HG03354 (cell line): Measurements from ENCODE around the gene PCYT1B.
"Not testable (repeated sequence)": the region's sequence is repeated elsewhere in the genome, so short reads cannot be mapped to it uniquely, and the experiment has no call there.

Source experiments
- ATAC-seq: cut with Tn5 transposase; IDR thresholded peaks from one replicate; pipeline ENCODE4 v1.9.1; 2021; ENCODE audit warnings: mild to moderate bottlenecking; ENCODE audit not compliant: unreplicated experiment, poor library complexity, severe bottlenecking

Gene PCYT1B

GRCh38 chrX:24647257-24648058 lies at the start of gene PCYT1B:
TSS of gene PCYT1B (minus strand) at chrX:24647347. CDS start at chrX:24647105, 242 bp downstream.
- peak; percentile 90 for ATAC-seq

DNA sequence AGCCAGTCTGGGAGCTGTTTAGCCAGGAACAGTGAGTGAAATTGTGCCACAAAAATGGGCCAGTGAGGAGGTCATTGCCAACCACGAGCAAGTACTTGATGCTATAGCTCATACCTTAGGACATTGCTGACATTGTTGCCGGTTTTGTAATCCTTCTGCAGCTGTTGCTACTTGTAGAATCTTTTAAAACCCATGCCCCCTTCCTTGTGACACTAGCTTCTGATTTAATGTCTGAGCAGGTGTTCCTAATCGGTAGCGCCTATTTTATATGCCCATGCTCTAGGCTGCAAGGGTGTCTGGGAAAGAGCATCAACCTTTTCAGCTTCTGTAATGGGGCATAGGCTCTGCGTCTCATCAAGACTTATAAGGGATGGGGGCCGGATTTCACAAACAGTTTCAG lies 49.1 kb upstream of the PCYT1B start:
- no peak for ATAC-seq

GRCh38 chrX:24694825-24695224 lies 47.7 kb upstream of the PCYT1B start:
- no peak for ATAC-seq

- peak; percentile 96 for ATAC-seq
These were observed 46.5 kb upstream of the PCYT1B start, which contains the start of gene POLA1 for GRCh38 chrX:24693453-24694202. TSS of gene POLA1 (plus strand) at chrX:24693918. CDS start at chrX:24693962, 44 bp downstream.

- ATAC-seq, result no peak
These were observed 45.2 kb upstream of the PCYT1B start for GRCh38 chrX:24692305-24692704.

- ATAC-seq, result no peak
These were observed 36.9 kb upstream of the PCYT1B start for GRCh38 chrX:24684048-24684447.

DNA sequence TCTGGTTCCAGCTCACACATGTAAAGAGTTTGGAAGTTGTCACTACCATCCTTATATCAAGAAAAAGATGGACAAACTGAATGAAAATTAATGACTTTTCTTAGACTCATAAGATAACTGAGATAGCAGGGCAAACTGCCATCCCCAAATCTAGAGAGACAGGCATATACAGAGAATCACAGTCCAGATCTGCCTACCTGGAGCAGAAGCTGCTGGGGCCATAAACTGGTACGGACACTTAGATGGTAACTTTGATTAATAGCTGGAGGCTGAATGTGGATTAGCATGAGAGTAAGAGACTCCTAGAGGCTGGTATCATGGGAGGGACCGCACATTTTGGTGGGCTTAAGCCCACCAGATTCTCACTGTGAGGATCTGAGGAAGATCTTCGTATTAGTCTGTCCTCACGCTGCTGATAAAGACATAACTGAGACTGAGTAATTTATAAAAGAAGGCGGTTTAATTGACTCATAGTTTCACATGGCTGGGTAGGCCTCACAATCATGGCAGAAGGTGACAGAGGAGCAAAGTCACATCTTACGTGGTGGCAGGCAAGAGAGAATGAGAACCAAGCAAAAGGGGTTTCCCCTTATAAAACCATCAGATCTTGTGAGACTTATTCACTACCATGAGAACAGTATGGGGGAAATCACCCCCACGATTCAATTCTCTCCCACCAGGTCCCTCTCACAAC lies 35.7 kb upstream of the PCYT1B start:
- no peak for ATAC-seq

DNA sequence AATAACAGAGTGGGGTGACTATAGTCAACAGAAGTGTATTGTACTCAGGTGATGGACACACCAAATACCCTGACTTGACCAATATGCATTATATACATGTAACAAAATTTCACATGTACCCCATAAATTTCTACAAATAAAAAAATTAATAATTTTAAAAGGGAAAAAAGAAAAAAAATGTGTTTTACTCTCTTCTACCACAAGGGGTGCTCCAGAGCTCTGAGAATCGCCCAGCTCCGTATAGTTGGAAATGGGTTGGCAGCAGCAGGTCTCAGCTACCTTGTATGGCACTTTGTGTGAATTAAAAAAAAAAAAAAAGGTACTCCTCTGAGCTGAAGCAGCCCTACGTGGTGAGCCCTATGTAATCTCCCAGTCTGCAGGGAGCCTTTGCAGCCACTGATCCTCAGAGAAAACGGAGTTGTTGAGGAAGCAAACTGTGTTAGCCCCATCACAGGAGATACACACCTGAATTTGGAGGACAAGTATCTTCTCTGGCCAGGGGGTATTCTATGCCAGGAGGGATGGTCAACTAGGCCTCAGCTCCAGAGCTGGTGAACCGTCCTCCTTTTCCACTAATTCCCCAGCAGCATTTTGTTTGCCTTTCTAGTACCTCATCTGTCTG lies 29.4 kb upstream of the PCYT1B start:
- ATAC-seq, result peak; percentile 72

GRCh38 chrX:24673424-24673823 lies 26.3 kb upstream of the PCYT1B start:
- ATAC-seq, result no peak

DNA sequence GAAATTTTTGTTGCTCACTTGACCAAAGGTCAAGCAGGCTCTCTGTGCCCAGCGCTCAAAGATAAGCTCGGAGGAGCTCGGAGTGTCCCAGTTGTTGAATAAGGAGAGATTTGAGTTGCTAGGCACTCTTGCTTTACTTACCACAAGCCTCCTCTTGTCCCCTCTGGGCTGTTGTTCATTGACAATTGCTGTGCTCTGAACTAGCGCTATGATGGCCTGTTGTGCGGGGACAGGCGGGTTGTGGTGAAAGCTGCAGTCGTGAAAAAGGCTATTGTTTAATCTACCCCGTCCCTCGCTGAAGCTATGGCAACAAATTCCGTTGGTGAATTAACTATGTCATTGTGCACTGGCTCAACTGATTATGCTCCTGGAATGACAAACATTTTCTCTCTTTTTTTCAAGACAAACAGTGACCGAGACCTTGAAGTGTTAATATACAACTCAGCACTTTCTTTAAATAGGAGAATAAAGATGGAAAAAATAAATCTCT lies 25.6 kb upstream of the PCYT1B start:
- ATAC-seq, result no peak

GRCh38 chrX:24668111-24668510 lies 21.0 kb upstream of the PCYT1B start:
- no peak for ATAC-seq

DNA sequence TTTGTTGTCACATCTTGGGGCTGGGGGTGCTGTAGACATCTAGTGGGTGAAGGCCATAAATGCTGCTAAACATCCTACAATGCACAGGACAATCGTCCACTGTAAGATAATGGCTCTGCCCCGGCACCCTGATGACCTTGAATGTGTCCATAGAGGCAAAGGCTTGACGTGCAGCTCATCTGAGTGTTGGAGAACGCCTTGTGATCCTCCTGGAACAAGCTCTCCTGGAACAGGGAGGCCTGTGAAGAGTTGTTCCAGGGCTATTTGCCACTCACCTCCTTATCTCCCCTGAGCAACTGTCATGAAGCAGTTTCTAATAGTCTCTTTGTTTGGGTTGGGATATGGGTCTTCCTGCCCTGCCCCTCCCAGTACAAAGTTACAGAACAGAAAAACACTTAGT lies 15.2 kb upstream of the PCYT1B start:
- no peak for ATAC-seq

- no peak for ATAC-seq
These were observed 14.1 kb upstream of the PCYT1B start for GRCh38 chrX:24661292-24661691.

GRCh38 chrX:24659646-24660045 lies 12.5 kb upstream of the PCYT1B start:
- ATAC-seq, result no peak

DNA sequence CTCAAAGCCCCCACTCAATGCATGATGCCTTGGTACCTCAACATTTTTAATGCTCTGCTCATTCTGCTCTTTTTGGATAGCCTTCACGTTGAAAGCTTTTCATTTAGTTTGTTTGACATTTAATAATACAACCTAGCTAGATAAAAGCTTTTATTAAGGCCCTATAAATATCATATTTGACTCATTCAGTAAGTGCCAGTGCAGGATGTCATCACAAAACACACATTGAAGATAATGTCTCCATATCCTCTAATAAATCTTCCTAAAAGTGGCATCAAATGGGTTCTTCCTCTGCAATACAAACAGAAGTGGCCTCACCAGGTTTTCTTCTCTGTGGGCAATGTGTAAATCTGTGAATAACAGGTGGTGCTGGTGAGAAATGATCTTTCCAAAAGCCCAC lies 12.0 kb upstream of the PCYT1B start:
- no peak for ATAC-seq

DNA sequence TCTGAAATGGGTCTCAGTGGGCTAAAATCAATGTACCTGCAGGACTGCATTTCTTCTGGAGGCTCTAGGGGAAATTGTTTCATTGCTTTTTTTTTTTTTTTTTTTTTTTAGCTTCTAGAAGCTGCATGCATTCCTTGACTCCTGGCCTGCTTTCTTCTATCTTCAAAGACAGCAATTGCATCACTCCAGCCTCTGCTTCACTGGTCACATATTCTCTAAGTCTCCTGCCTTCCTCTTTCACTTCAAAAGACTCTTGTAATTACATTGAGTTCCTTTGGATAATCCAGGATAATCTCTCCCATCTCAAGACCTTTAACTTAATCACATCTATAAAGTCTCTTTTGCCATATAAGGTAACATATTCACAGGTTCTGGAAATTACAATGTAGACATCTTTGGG lies 11.3 kb upstream of the PCYT1B start:
- ATAC-seq, result no peak

DNA sequence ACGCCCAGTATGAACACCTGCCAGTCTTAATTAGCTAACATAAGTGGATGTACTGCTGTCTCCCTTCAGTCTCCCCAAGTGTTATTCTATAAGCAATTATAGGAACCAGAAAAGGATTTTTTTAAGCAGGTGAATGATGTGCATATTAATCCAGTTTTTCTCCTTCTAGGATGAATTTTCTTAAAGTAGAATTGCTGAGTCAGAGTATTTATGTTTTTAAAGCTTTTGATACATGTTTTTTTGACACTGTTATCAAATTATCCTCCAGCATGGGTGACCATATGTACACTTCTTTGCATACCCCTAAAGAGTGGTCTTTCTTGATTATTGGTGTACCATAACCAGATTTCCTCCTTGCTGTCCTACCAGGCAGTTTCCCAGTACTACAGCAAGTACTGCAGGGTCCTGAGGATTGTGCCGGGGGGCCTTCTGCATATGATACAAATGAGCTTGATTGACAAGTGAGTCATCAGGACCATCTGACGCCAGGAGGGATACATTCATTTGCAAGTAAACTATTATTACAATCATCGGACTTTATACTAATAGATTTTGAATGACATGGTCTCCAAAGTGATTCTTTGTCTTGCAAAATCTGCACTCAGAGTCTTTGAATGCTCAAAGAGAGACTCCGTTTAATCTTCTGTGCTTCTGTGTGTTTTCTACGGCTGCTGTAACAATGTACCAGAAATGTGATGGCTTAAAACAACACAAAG lies 10.7 kb upstream of the PCYT1B start:
- ATAC-seq, result no peak

DNA sequence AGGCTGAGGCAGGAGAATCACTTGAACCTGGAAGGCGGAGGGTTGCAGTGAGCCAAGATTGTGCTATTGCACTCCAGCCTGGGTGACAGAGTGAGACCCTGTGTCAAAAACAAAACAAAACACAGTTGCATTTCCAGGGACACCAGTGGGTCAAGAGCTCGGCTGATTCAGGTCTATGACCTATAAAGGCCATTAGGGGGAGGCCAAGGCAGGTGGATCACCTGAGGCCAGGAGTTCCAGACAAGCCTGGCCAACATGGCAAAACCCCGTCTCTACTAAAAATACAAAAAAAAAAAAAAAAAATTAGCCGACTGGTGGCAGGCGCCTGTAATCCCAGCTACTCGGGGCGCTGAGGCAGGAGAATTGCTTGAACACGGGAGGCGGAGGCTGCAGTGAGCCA lies 8.5 kb upstream of the PCYT1B start:
- not testable (repeated sequence) for ATAC-seq

GRCh38 chrX:24651783-24652182 lies 4.6 kb upstream of the PCYT1B start:
- no peak for ATAC-seq
